ENCODE results near the gene LIPI. TPM values are rescaled to one million over a fixed set of nuclear protein-coding genes. Genes with fewer than 3 reads are reported as not detected.

LIPI gene
- not detected for total RNA-seq

- H3K27ac ChIP-seq, result no peak within 1 kb of the TSS
- peaks cover 0 to 2% (median 0%) of the 10 kb centered on the region in 4 donors for H3K4me1 ChIP-seq
- H3K9me3 ChIP-seq, result no peaks in the 10 kb centered on the region
- TF ChIP-seq EP300 (IDR thresholded peaks at IDR 0.05), result no peak
- no peak for TF ChIP-seq POLR2A (IDR thresholded peaks at IDR 0.05)
- TF ChIP-seq CTCF (IDR thresholded peaks at IDR 0.05), result no peak
- TF ChIP-seq POLR2AphosphoS5 (IDR thresholded peaks at IDR 0.05), result no peak
- ATAC-seq (ENCODE audit: low FRiP score in 2 of 2), result no peak
- DNase-seq, result no peak
- WGBS, 2 donors, result 28 to 82% methylated on average over 1 of the region's 1 CpG
- H3K36me3 ChIP-seq, result no peaks in the 10 kb centered on the region
- no peaks in the 10 kb centered on the region for H3K27me3 ChIP-seq
- H3K4me3 ChIP-seq, result no peak within 1 kb of the TSS
Observed at GRCh38 chr21:14210738-14211137, at the start of gene LIPI. TSS of gene LIPI (minus strand) at chr21:14210955. CDS start at chr21:14210845, 110 bp downstream.

GRCh38 chr21:14260174-14260764, 49.5 kb upstream of the LIPI start:
- Histone ChIP-seq H3K27ac (no peak overlapping the region), H3K36me3 (no peaks in the 10 kb centered on the region), H3K27me3 (no peaks in the 10 kb centered on the region), H3K9me3 (no peaks in the 10 kb centered on the region), H3K4me3 (no peak overlapping the region), H3K4me1 (no peaks in the 10 kb centered on the region)
- DNase-seq, result no peak
- WGBS, 2 donors, result 34 to 38% methylated on average over 1 of the region's 1 CpG
- TF ChIP-seq EP300 (IDR thresholded peaks at IDR 0.05) (no peak), POLR2A (IDR thresholded peaks at IDR 0.05) (no peak), POLR2AphosphoS5 (IDR thresholded peaks at IDR 0.05) (no peak), CTCF (IDR thresholded peaks at IDR 0.05) (no peak)
- no peak for ATAC-seq (ENCODE audit: low FRiP score in 2 of 2)

GRCh38 chr21:14259747-14260146, 49.0 kb upstream of the LIPI start:
- TF ChIP-seq CTCF (IDR thresholded peaks at IDR 0.05), result peak in 5 of 6 experiments; percentile 21 to 66 (median 58)
- TF ChIP-seq POLR2A (IDR thresholded peaks at IDR 0.05), result no peak
- TF ChIP-seq EP300 (IDR thresholded peaks at IDR 0.05), result no peak
- no peak for TF ChIP-seq POLR2AphosphoS5 (IDR thresholded peaks at IDR 0.05)
- WGBS, 2 donors, result 36 to 38% methylated on average over 3 of the region's 3 CpGs
- Histone ChIP-seq H3K4me3 (no peak overlapping the region), H3K4me1 (no peaks in the 10 kb centered on the region), H3K36me3 (no peaks in the 10 kb centered on the region), H3K9me3 (no peaks in the 10 kb centered on the region), H3K27me3 (no peaks in the 10 kb centered on the region), H3K27ac (no peak overlapping the region)
- ATAC-seq (ENCODE audit: low FRiP score in 2 of 2), result peak in 1 of 2 donors; percentile 79
- no peak for DNase-seq

- DNase-seq, result no peak
- Histone ChIP-seq H3K27me3 (no peaks in the 10 kb centered on the region), H3K9me3 (no peaks in the 10 kb centered on the region), H3K4me1 (peaks cover 0 to 5% (median 0%) of the 10 kb centered on the region in 4 donors), H3K27ac (no peak overlapping the region), H3K4me3 (no peak overlapping the region), H3K36me3 (no peaks in the 10 kb centered on the region)
- TF ChIP-seq EP300 (IDR thresholded peaks at IDR 0.05), result no peak
- TF ChIP-seq POLR2A (IDR thresholded peaks at IDR 0.05), result no peak
- TF ChIP-seq POLR2AphosphoS5 (IDR thresholded peaks at IDR 0.05), result no peak
- no peak for TF ChIP-seq CTCF (IDR thresholded peaks at IDR 0.05)
- no peak for ATAC-seq (ENCODE audit: low FRiP score in 2 of 2)
- WGBS, 2 donors, result 36 to 46% methylated on average over 1 of the region's 1 CpG
Observed at GRCh38 chr21:14251336-14251735, 40.6 kb upstream of the LIPI start.

GRCh38 chr21:14245711-14246110, 35.0 kb upstream of the LIPI start:
- no peak overlapping the region for H3K4me3 ChIP-seq
- TF ChIP-seq POLR2A (IDR thresholded peaks at IDR 0.05) (no peak), POLR2AphosphoS5 (IDR thresholded peaks at IDR 0.05) (no peak), CTCF (IDR thresholded peaks at IDR 0.05) (no peak), EP300 (IDR thresholded peaks at IDR 0.05) (no peak)
- no peaks in the 10 kb centered on the region for H3K36me3 ChIP-seq
- no peaks in the 10 kb centered on the region for H3K9me3 ChIP-seq
- DNase-seq (no peak), ATAC-seq (ENCODE audit: low FRiP score in 2 of 2) (no peak)
- no peaks in the 10 kb centered on the region for H3K27me3 ChIP-seq
- H3K4me1 ChIP-seq, result no peaks in the 10 kb centered on the region
- H3K27ac ChIP-seq, result no peak overlapping the region

All from upper lobe of left lung (tissue), 6 donors.